ENCODE measurements around the gene POTEB2. TPM values are rescaled to one million over a fixed set of nuclear protein-coding genes. Genes with fewer than 3 reads are reported as not detected.
"Not testable (repeated sequence)": the region's sequence is repeated elsewhere in the genome, so short reads cannot be mapped to it uniquely, and the experiment has no call there.

Gene POTEB2
- not detected for total RNA-seq

GRCh38 chr15:20866214-20866613, at the start of gene POTEB2:
TSS of gene POTEB2 (minus strand) at chr15:20866314. CDS start at chr15:20866281, 33 bp downstream.
- H3K4me3 Mint-ChIP-seq; DNase-seq; H3K27ac Mint-ChIP-seq; H3K9me3 Mint-ChIP-seq (ENCODE audit: low read depth); H3K36me3 Mint-ChIP-seq; CTCF ChIA-PET; H3K4me1 Mint-ChIP-seq; H3K27me3 Mint-ChIP-seq; ATAC-seq: not testable (repeated sequence)

GRCh38 chr15:20879916-20880315, 13.8 kb upstream of the POTEB2 start:
- H3K9me3 Mint-ChIP-seq (ENCODE audit: low read depth); H3K4me1 Mint-ChIP-seq; ATAC-seq; H3K4me3 Mint-ChIP-seq; DNase-seq; H3K36me3 Mint-ChIP-seq; H3K27me3 Mint-ChIP-seq; H3K27ac Mint-ChIP-seq; CTCF ChIA-PET: not testable (repeated sequence)

GRCh38 chr15:20878464-20878863, 12.3 kb upstream of the POTEB2 start:
- CTCF ChIA-PET; H3K9me3 Mint-ChIP-seq (ENCODE audit: low read depth); DNase-seq; H3K27ac Mint-ChIP-seq; H3K27me3 Mint-ChIP-seq; H3K4me1 Mint-ChIP-seq; ATAC-seq; H3K4me3 Mint-ChIP-seq; H3K36me3 Mint-ChIP-seq: not testable (repeated sequence)

GRCh38 chr15:20877819-20878218, 11.7 kb upstream of the POTEB2 start:
- H3K9me3 Mint-ChIP-seq (ENCODE audit: low read depth); CTCF ChIA-PET; ATAC-seq; H3K27me3 Mint-ChIP-seq; H3K4me3 Mint-ChIP-seq; H3K27ac Mint-ChIP-seq; H3K4me1 Mint-ChIP-seq; DNase-seq; H3K36me3 Mint-ChIP-seq: not testable (repeated sequence)

Small RNA genes within 50 kb of the gene (microRNA-seq; reads per million reads assigned to microRNA genes)
- not detected for gene MIR3118-2

All from activated CD8-positive, alpha-beta memory T cell treated with anti-CD3 and anti-CD28 coated beads, Interleukin-2, amount 10 ng/mL, durations not matched to agents 7 days and 5 days (primary cell).